GM18951 (cell line): Measurements from ENCODE around the gene PLCD1.

Experiments used
- POLR2A ChIP-seq: IDR thresholded peaks from 4 replicates; pipeline ENCODE4 v1.6.1; 2011; ENCODE audit warnings: mild to moderate bottlenecking; ENCODE audit not compliant: insufficient read length, insufficient read depth; ENCODE audit errors: extremely low read depth
- in situ Hi-C: fragments of 300-500 bp; cut with MboI; formaldehyde crosslinking; loops from one replicate; pipeline ENCODE4 v1.12.0; 2022; ENCODE audit warnings: low sequenced_read_pairs, mixed read lengths, inconsistent platforms; ENCODE audit not compliant: unreplicated experiment

The PLCD1 gene

GRCh38 chr3:38017445-38018295, 11.8 kb downstream of the PLCD1 start:
- no peak for TF ChIP-seq POLR2A
- in situ Hi-C loops, result no loop called here

- in situ Hi-C loops, result no loop called here
- TF ChIP-seq POLR2A, result no peak
Observed at GRCh38 chr3:38016847-38017444, 12.5 kb downstream of the PLCD1 start.

GRCh38 chr3:38016410-38016809, 13.0 kb downstream of the PLCD1 start:
- no peak for TF ChIP-seq POLR2A
- in situ Hi-C loops, result no loop called here

GRCh38 chr3:38015984-38016383, 13.5 kb downstream of the PLCD1 start:
- in situ Hi-C loops, result no loop called here
- no peak for TF ChIP-seq POLR2A

GRCh38 chr3:38015485-38015884, 14.0 kb downstream of the PLCD1 start:
- no peak for TF ChIP-seq POLR2A
- in situ Hi-C loops, result no loop called here

- in situ Hi-C loops, result no loop called here
- TF ChIP-seq POLR2A, result no peak
Observed at GRCh38 chr3:38011111-38011510, 18.3 kb downstream of the PLCD1 start.

- TF ChIP-seq POLR2A, result no peak
- in situ Hi-C loops, result no loop called here
Observed at GRCh38 chr3:38009807-38010591, 19.4 kb downstream of the PLCD1 start.

- in situ Hi-C loops, result no loop called here
- no peak for TF ChIP-seq POLR2A
Observed at GRCh38 chr3:38008971-38009580, 20.4 kb downstream of the PLCD1 start.

GRCh38 chr3:38008191-38008701, 21.2 kb downstream of the PLCD1 start:
- no peak for TF ChIP-seq POLR2A
- in situ Hi-C loops, result no loop called here

- no peak for TF ChIP-seq POLR2A
- in situ Hi-C loops, result no loop called here
Observed at GRCh38 chr3:38007754-38008090, 21.7 kb downstream of the PLCD1 start.

GRCh38 chr3:38006445-38006995, 22.9 kb downstream of the PLCD1 start:
- no peak for TF ChIP-seq POLR2A
- in situ Hi-C loops, result no loop called here

- TF ChIP-seq POLR2A, result no peak
- in situ Hi-C loops, result no loop called here
Observed at GRCh38 chr3:38006031-38006430, 23.4 kb downstream of the PLCD1 start.
